ENCODE data around the gene LTF. TPM values are rescaled to one million over a fixed set of nuclear protein-coding genes. Genes with fewer than 3 reads are reported as not detected.

The LTF gene
- total RNA-seq, 1 experiment from 2014 or later, result not detected

DNA sequence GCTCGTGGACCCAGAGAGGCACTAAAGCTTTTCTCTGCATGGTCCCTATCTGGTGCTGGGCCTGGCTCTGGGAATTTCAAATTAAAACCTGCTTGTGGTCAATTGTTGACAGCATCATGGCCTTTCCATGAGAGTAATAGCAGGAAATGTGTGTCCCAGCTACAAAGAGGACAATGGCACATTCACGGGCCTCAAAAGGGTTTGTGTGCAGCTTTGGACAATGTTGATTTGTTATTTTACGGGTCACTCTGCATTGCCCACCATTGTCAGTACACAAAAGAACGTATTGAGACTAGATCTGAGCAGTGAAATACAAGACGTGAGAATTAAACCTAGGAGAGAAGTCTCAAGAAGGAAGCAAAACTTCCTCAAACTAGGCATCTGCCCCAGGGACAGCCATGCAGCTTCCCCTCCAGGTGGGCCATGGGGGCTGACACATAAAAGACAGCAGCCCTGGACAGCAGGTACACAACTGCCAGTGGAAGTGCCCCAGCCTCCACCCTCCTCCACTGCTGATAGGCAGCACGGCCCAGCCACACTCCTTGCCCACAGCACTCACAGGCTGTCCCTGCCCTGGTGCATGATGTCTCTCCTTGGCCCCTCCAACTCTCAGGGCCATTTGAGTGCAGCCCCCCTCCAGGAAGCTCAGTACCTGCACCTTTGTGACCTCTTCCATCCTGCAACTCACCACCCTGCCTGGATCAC lies 15.9 kb upstream of the LTF start:
- TF ChIP-seq EZH2 (IDR thresholded peaks at IDR 0.05) (no peak), CEBPB (IDR thresholded peaks at IDR 0.05; ENCODE audit: low read depth) (no peak), POLR2AphosphoS5 (IDR thresholded peaks at IDR 0.05; ENCODE audit: low read depth, low read length) (no peak), TCF7L2 (IDR thresholded peaks at IDR 0.05; ENCODE audit: borderline replicate concordance, extremely low read depth, insufficient read depth, insufficient read length) (no peak), JUND (IDR thresholded peaks at IDR 0.05) (no peak), SRF (IDR thresholded peaks at IDR 0.05; ENCODE audit: low read depth) (no peak), POLR2A (IDR thresholded peaks at IDR 0.05; ENCODE audit: borderline replicate concordance, extremely low read depth, insufficient read depth, insufficient read length) (no peak), YY1 (IDR thresholded peaks at IDR 0.05; ENCODE audit: extremely low read depth, insufficient replicate concordance, low read depth, low read length) (no peak), ZFX (IDR thresholded peaks at IDR 0.05) (no peak), SIN3A (IDR thresholded peaks at IDR 0.05; ENCODE audit: low read depth) (no peak), ELF1 (IDR thresholded peaks at IDR 0.05; ENCODE audit: borderline replicate concordance, low read depth) (no peak)
- TF ChIP-seq, protein P1, sequence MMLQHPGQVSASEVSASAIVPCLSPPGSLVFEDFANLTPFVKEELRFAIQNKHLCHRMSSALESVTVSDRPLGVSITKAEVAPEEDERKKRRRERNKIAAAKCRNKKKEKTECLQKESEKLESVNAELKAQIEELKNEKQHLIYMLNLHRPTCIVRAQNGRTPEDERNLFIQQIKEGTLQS (IDR thresholded peaks at IDR 0.05), result no peak
- TF ChIP-seq, protein P2, sequence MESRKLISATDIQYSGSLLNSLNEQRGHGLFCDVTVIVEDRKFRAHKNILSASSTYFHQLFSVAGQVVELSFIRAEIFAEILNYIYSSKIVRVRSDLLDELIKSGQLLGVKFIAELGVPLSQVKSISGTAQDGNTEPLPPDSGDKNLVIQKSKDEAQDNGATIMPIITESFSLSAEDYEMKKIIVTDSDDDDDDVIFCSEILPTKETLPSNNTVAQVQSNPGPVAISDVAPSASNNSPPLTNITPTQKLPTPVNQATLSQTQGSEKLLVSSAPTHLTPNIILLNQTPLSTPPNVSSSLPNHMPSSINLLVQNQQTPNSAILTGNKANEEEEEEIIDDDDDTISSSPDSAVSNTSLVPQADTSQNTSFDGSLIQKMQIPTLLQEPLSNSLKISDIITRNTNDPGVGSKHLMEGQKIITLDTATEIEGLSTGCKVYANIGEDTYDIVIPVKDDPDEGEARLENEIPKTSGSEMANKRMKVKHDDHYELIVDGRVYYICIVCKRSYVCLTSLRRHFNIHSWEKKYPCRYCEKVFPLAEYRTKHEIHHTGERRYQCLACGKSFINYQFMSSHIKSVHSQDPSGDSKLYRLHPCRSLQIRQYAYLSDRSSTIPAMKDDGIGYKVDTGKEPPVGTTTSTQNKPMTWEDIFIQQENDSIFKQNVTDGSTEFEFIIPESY (IDR thresholded peaks at IDR 0.05; ENCODE audit: extremely low read depth, insufficient replicate concordance, low read length), result no peak
- TF ChIP-seq, protein P3, sequence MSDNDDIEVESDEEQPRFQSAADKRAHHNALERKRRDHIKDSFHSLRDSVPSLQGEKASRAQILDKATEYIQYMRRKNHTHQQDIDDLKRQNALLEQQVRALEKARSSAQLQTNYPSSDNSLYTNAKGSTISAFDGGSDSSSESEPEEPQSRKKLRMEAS (IDR thresholded peaks at IDR 0.05), result no peak
- no peaks in the 10 kb centered on the region for H3K79me2 ChIP-seq (ENCODE audit: insufficient read depth, low read length)
- no peak for DNase-seq (ENCODE audit: low read depth, low spot score)
- no peaks in the 10 kb centered on the region for H3K4me1 ChIP-seq (ENCODE audit: control insufficient read depth in 1 of 2, insufficient read depth in 2 of 2, low read length in 2 of 2)
- no peak overlapping the region for H3K4me3 ChIP-seq (replicated peaks in 1 of 2; ENCODE audit: low read depth in 1 of 2, low read length in 2 of 2)
- RAD21 ChIA-PET (ENCODE audit: low non-redundant PET in 1 of 2, low total read pairs in 2 of 2, uncharacterized antibody in 2 of 2, unreplicated experiment in 2 of 2), result no interaction called here
- H4K20me1 ChIP-seq (ENCODE audit: insufficient read depth), result no peaks in the 10 kb centered on the region
- no peaks in the 10 kb centered on the region for H3K36me3 ChIP-seq (ENCODE audit: control insufficient read depth in 1 of 2, insufficient read depth in 2 of 2, low read length in 2 of 2)
- CTCF ChIA-PET, result interaction anchor here (1.5 kb wide), 1 partner anchor 31 kb away, joined by 4 read pairs; no protein-coding TSS in a partner anchor
- H3K9ac ChIP-seq (ENCODE audit: low read length), result no peak overlapping the region
- no peaks in the 10 kb centered on the region for H3K9me2 ChIP-seq (ENCODE audit: insufficient read depth)
- POLR2A ChIA-PET, result no interaction called here
- peaks cover 11% of the 10 kb centered on the region; the same call in 1 of the 2 replicates for H3K27me3 ChIP-seq (ENCODE audit: insufficient read depth, low read length)
- H3K4me2 ChIP-seq (ENCODE audit: low read length), result no peak overlapping the region
- ATAC-seq, result no peak
- no TSS peak for BruUV-seq (replicated peaks)
- no peaks in the 10 kb centered on the region for H3K9me3 ChIP-seq (ENCODE audit: control insufficient read depth in 1 of 2, insufficient read depth in 1 of 2, low read depth in 1 of 2, low read length in 2 of 2)
- intact Hi-C loops (cut with micrococcal nuclease), result no loop called here
- H3K27ac ChIP-seq (ENCODE audit: low read depth, low read length), result no peak overlapping the region
- no peak overlapping the region for H2AFZ ChIP-seq (ENCODE audit: low read depth, low read length, poor library complexity, severe bottlenecking)
